H1 (cell line): ENCODE results near the gene COL21A1. TPM values are rescaled to one million over a fixed set of nuclear protein-coding genes. Genes with fewer than 3 reads are reported as not detected.

Experiments used
- RNF2 ChIP-seq: fragments of 200-900, 300-1000 bp; sonication (generic); IDR thresholded peaks from 2 replicates; pipeline ENCODE4 v1.7.1; 2016; ENCODE audit warnings: borderline replicate concordance, low read depth, mild to moderate bottlenecking, antibody characterized with exemption, low read length; ENCODE audit not compliant: poor library complexity, severe bottlenecking; ENCODE audit errors: missing control alignments
- RXRA ChIP-seq: IDR thresholded peaks from 2 replicates; pipeline ENCODE4 v1.6.1; 2011; ENCODE audit warnings: low read depth, mild to moderate bottlenecking, low read length, moderate library complexity; ENCODE audit not compliant: insufficient read depth
- SIN3A ChIP-seq, 2 experiments: IDR thresholded peaks in 1 of 2; conservative IDR thresholded peaks in 1 of 2; 2 replicates each; pipeline ENCODE4 v1.6.1; 2011 to 2012; ENCODE audit warnings: low read length in 2 of 2, improper control_type of control experiment in 1 of 2, low read depth in 1 of 2, mild to moderate bottlenecking in 1 of 2
- SP2 ChIP-seq: IDR thresholded peaks from 2 replicates; pipeline ENCODE4 v1.6.1; 2012; ENCODE audit warnings: mild to moderate bottlenecking, low read length, inconsistent platforms
- polyA plus RNA-seq, 7 experiments: library from polyadenylated mRNA; depleted of rRNA in 3 of 7; stranded (reverse) in 5 of 7; unstranded in 2 of 7; fragments of >200 nt in 5 of 7; fragments of 200-250 nt in 2 of 7; gene quantifications; 1 replicate in 5 of 7; 2 replicates in 1 of 7; 4 replicates in 1 of 7; pipeline versions ENCODE4 v1.2.1 to v1.2.3, GENCODE V29; 2011 to 2013; ENCODE audit warnings: missing spikeins in 2 of 7, mixed read lengths in 2 of 7
- total RNA-seq: library from RNA; stranded (reverse); fragmentation: NEBNext Ultra II Directional; extraction: Animal tissue kit (Norgen Biotek cat#: 25700); gene quantifications from 2 replicates; pipeline ENCODE4 v1.2.1, GENCODE V29; 2021
- TF ChIP-seq, protein P1 (sequence below): fragments of 300-600 bp; sonication (generic); IDR thresholded peaks from 2 replicates; pipeline ENCODE4 v1.7.1; 2012; ENCODE audit warnings: low read length, moderate library complexity, mild to moderate bottlenecking, inconsistent platforms; ENCODE audit not compliant: insufficient replicate concordance

Gene COL21A1
- total and polyA plus RNA-seq, 2 of the 8 experiments (the other 6 are each of a cell fraction or from before 2014, with no cell fraction given): 1.6 to 3.4 TPM

DNA sequence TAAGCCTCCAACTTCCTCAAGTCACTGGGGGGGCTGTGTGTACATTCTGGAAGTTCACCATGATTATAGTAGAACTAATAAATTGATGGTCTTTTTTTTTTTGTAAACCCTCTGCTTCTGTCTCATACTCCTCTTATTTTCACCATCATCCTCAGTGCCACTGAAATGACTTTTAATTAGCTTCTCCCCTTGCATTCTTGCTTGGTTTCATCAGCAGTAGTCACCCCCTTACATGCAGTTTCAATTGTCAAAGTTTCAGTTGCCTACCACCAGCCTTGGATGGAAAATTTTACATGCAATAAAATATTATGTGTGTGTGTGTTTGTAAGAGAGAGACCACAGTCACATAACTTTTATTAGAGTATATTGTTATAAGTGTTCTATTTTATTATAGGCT is 196.2 kb downstream of the COL21A1 start (continued):
- TF ChIP-seq, protein P1, sequence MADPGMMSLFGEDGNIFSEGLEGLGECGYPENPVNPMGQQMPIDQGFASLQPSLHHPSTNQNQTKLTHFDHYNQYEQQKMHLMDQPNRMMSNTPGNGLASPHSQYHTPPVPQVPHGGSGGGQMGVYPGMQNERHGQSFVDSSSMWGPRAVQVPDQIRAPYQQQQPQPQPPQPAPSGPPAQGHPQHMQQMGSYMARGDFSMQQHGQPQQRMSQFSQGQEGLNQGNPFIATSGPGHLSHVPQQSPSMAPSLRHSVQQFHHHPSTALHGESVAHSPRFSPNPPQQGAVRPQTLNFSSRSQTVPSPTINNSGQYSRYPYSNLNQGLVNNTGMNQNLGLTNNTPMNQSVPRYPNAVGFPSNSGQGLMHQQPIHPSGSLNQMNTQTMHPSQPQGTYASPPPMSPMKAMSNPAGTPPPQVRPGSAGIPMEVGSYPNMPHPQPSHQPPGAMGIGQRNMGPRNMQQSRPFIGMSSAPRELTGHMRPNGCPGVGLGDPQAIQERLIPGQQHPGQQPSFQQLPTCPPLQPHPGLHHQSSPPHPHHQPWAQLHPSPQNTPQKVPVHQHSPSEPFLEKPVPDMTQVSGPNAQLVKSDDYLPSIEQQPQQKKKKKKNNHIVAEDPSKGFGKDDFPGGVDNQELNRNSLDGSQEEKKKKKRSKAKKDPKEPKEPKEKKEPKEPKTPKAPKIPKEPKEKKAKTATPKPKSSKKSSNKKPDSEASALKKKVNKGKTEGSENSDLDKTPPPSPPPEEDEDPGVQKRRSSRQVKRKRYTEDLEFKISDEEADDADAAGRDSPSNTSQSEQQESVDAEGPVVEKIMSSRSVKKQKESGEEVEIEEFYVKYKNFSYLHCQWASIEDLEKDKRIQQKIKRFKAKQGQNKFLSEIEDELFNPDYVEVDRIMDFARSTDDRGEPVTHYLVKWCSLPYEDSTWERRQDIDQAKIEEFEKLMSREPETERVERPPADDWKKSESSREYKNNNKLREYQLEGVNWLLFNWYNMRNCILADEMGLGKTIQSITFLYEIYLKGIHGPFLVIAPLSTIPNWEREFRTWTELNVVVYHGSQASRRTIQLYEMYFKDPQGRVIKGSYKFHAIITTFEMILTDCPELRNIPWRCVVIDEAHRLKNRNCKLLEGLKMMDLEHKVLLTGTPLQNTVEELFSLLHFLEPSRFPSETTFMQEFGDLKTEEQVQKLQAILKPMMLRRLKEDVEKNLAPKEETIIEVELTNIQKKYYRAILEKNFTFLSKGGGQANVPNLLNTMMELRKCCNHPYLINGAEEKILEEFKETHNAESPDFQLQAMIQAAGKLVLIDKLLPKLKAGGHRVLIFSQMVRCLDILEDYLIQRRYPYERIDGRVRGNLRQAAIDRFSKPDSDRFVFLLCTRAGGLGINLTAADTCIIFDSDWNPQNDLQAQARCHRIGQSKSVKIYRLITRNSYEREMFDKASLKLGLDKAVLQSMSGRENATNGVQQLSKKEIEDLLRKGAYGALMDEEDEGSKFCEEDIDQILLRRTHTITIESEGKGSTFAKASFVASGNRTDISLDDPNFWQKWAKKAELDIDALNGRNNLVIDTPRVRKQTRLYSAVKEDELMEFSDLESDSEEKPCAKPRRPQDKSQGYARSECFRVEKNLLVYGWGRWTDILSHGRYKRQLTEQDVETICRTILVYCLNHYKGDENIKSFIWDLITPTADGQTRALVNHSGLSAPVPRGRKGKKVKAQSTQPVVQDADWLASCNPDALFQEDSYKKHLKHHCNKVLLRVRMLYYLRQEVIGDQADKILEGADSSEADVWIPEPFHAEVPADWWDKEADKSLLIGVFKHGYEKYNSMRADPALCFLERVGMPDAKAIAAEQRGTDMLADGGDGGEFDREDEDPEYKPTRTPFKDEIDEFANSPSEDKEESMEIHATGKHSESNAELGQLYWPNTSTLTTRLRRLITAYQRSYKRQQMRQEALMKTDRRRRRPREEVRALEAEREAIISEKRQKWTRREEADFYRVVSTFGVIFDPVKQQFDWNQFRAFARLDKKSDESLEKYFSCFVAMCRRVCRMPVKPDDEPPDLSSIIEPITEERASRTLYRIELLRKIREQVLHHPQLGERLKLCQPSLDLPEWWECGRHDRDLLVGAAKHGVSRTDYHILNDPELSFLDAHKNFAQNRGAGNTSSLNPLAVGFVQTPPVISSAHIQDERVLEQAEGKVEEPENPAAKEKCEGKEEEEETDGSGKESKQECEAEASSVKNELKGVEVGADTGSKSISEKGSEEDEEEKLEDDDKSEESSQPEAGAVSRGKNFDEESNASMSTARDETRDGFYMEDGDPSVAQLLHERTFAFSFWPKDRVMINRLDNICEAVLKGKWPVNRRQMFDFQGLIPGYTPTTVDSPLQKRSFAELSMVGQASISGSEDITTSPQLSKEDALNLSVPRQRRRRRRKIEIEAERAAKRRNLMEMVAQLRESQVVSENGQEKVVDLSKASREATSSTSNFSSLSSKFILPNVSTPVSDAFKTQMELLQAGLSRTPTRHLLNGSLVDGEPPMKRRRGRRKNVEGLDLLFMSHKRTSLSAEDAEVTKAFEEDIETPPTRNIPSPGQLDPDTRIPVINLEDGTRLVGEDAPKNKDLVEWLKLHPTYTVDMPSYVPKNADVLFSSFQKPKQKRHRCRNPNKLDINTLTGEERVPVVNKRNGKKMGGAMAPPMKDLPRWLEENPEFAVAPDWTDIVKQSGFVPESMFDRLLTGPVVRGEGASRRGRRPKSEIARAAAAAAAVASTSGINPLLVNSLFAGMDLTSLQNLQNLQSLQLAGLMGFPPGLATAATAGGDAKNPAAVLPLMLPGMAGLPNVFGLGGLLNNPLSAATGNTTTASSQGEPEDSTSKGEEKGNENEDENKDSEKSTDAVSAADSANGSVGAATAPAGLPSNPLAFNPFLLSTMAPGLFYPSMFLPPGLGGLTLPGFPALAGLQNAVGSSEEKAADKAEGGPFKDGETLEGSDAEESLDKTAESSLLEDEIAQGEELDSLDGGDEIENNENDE: no peak
- TF ChIP-seq RNF2 (no peak), SP2 (no peak), RXRA (no peak), SIN3A (conservative IDR thresholded peaks at IDR 0.05 in 1 of 2, IDR thresholded peaks at IDR 0.05 in 1 of 2; ENCODE audit: low read depth in 1 of 2, low read length in 2 of 2) (no peak)
